GM12875 (cell line): ENCODE results near the gene ARMC5.

ENCODE experiments used
- H3K4me3 ChIP-seq: one replicate; pipeline ENCODE4 v1.5.1; 2011; ENCODE audit warnings: low read depth, low read length, control low read depth
- TF ChIP-seq, protein P1 (sequence below): IDR thresholded peaks from 2 replicates; pipeline ENCODE4 v1.5.1; 2011; ENCODE audit warnings: low read depth, mild to moderate bottlenecking, control low read depth, inconsistent platforms, low read length, moderate library complexity, borderline replicate concordance; ENCODE audit not compliant: insufficient read depth

Gene ARMC5

DNA sequence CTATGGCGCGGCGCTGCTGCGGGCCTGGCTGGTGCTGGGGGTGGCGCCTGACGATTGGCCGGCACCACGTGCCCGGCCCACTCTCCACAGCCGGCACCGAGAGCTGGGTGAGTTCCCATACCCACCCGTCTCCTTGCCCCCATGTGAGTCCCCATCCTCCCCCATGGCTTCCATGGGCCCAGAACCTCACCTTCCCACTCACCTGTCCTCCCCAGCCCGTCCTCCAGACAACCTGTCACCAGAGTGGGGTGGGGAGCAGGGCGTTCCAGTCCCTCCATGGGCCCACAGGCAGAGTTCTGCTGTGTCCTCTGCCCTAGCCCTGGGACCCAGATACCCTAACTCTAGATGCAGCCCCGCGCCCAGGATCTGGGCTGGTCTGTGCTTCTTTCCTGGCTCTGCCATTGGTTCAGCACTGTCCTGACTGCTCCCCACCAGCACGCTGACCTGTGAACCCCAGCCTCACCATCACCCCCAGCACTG is 5.5 kb downstream of the ARMC5 start:
- TF ChIP-seq, protein P1, sequence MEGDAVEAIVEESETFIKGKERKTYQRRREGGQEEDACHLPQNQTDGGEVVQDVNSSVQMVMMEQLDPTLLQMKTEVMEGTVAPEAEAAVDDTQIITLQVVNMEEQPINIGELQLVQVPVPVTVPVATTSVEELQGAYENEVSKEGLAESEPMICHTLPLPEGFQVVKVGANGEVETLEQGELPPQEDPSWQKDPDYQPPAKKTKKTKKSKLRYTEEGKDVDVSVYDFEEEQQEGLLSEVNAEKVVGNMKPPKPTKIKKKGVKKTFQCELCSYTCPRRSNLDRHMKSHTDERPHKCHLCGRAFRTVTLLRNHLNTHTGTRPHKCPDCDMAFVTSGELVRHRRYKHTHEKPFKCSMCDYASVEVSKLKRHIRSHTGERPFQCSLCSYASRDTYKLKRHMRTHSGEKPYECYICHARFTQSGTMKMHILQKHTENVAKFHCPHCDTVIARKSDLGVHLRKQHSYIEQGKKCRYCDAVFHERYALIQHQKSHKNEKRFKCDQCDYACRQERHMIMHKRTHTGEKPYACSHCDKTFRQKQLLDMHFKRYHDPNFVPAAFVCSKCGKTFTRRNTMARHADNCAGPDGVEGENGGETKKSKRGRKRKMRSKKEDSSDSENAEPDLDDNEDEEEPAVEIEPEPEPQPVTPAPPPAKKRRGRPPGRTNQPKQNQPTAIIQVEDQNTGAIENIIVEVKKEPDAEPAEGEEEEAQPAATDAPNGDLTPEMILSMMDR: no peak

GRCh38 chr16:31465788-31466370 is 6.6 kb downstream of the ARMC5 start:
- TF ChIP-seq, protein P1: no peak
- H3K4me3 ChIP-seq: no peak overlapping the region

More for the DNA sequence above, 5.5 kb downstream of the ARMC5 start:
- H3K4me3 ChIP-seq: no peak overlapping the region

DNA sequence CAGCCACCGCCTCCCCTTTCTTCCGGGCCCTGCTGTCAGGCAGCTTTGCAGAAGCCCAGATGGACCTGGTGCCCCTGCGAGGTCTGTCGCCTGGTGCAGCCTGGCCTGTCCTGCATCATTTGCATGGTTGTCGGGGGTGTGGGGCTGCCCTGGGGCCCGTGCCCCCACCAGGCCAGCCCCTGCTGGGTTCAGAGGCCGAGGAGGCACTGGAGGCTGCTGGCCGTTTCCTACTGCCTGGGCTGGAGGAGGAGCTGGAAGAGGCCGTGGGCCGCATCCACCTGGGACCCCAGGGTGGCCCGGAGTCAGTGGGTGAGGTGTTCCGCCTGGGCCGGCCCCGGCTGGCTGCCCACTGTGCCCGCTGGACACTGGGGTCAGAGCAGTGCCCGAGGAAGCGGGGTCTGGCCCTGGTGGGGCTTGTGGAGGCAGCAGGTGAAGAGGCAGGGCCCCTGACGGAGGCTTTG is 7.1 kb downstream of the ARMC5 start:
- TF ChIP-seq, protein P1: no peak
- H3K4me3 ChIP-seq: no peak overlapping the region

- no peak overlapping the region for H3K4me3 ChIP-seq
- TF ChIP-seq, protein P1: no peak
Measured at GRCh38 chr16:31467151-31467773, 8.0 kb downstream of the ARMC5 start.

- H3K4me3 ChIP-seq: no peak overlapping the region
- TF ChIP-seq, protein P1: no peak
Measured at GRCh38 chr16:31467858-31468257, 8.6 kb downstream of the ARMC5 start.

DNA sequence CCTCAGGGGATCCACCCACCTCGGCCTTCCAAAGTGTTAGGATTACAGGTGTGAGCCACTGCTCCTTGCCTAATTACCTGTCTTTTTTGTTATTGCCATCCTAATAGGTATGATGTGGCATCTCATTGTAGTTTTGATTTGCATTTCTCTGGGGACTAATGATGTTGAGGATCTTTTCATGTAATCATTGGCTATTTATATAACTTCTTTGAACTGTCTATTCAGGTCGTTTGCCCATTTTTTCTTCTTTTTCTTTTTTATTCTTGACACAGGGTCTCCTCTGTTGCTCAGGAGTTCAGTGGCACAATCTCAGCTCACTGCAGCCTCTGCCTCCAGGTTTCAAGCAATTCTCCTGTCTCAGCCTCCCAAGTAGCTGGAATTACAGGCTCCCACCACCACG is 11.3 kb downstream of the ARMC5 start:
- H3K4me3 ChIP-seq: no peak overlapping the region
- TF ChIP-seq, protein P1: no peak
